ENCODE data around the gene MTIF2. TPM values are rescaled to one million over a fixed set of nuclear protein-coding genes. Genes with fewer than 3 reads are reported as not detected.

Gene MTIF2
- total RNA-seq, 1 experiment from 2014 or later: 43.9 TPM

DNA sequence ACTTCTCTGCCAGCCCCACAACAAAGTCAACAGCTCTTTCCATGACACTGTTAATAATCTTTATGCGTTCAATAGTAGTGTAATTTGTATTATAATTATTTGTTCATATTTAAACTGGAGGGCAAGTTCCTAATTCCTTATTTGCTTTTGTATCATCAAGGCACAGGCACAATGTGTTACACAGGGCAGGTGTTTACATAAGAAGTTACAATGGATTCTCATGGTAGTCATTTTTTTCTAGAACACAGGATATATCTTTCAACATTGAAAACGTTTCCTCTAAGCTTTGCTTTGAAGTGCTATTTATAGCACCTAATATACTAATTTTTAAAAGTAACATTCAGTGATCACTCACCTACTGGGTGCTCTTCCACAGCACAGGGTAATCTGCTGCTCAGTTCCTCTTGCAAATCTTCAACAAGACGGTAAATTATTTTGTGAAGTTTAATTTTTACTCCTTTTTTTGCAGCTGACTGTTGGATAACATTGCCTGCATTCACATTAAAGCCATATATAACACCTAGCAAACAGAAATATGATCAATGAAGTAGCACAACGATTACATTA lies 29.3 kb downstream of the MTIF2 start:
- TF ChIP-seq NR1H2 (CRISPR knock-in tag; IDR thresholded peaks at IDR 0.05) (no peak), EMX1 (CRISPR knock-in tag; IDR thresholded peaks at IDR 0.05) (no peak)
- TF ChIP-seq, protein P1, sequence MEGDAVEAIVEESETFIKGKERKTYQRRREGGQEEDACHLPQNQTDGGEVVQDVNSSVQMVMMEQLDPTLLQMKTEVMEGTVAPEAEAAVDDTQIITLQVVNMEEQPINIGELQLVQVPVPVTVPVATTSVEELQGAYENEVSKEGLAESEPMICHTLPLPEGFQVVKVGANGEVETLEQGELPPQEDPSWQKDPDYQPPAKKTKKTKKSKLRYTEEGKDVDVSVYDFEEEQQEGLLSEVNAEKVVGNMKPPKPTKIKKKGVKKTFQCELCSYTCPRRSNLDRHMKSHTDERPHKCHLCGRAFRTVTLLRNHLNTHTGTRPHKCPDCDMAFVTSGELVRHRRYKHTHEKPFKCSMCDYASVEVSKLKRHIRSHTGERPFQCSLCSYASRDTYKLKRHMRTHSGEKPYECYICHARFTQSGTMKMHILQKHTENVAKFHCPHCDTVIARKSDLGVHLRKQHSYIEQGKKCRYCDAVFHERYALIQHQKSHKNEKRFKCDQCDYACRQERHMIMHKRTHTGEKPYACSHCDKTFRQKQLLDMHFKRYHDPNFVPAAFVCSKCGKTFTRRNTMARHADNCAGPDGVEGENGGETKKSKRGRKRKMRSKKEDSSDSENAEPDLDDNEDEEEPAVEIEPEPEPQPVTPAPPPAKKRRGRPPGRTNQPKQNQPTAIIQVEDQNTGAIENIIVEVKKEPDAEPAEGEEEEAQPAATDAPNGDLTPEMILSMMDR (IDR thresholded peaks at IDR 0.05): no peak
- TF ChIP-seq, protein P2, sequence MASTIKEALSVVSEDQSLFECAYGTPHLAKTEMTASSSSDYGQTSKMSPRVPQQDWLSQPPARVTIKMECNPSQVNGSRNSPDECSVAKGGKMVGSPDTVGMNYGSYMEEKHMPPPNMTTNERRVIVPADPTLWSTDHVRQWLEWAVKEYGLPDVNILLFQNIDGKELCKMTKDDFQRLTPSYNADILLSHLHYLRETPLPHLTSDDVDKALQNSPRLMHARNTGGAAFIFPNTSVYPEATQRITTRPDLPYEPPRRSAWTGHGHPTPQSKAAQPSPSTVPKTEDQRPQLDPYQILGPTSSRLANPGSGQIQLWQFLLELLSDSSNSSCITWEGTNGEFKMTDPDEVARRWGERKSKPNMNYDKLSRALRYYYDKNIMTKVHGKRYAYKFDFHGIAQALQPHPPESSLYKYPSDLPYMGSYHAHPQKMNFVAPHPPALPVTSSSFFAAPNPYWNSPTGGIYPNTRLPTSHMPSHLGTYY (CRISPR knock-in tag; IDR thresholded peaks at IDR 0.05): no peak
- TF ChIP-seq, protein P3, sequence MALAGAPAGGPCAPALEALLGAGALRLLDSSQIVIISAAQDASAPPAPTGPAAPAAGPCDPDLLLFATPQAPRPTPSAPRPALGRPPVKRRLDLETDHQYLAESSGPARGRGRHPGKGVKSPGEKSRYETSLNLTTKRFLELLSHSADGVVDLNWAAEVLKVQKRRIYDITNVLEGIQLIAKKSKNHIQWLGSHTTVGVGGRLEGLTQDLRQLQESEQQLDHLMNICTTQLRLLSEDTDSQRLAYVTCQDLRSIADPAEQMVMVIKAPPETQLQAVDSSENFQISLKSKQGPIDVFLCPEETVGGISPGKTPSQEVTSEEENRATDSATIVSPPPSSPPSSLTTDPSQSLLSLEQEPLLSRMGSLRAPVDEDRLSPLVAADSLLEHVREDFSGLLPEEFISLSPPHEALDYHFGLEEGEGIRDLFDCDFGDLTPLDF (CRISPR knock-in tag; IDR thresholded peaks at IDR 0.05): no peak
- no peak for DNase-seq (ENCODE audit: low spot score)
- H3K27ac Mint-ChIP-seq: no peak overlapping the region
- ChIA-PET CTCF (no interaction called here), POLR2A (no interaction called here)
- no peaks in the 10 kb centered on the region for H3K9me3 Mint-ChIP-seq
- H3K4me1 Mint-ChIP-seq: no peaks in the 10 kb centered on the region; the same call in 1 of the 2 replicates
- ATAC-seq: no peak
- peaks cover 34% of the 10 kb centered on the region for H3K36me3 Mint-ChIP-seq
- H3K27me3 Mint-ChIP-seq (ENCODE audit: low read depth): no peaks in the 10 kb centered on the region
- no peak overlapping the region for H3K4me3 Mint-ChIP-seq

DNA sequence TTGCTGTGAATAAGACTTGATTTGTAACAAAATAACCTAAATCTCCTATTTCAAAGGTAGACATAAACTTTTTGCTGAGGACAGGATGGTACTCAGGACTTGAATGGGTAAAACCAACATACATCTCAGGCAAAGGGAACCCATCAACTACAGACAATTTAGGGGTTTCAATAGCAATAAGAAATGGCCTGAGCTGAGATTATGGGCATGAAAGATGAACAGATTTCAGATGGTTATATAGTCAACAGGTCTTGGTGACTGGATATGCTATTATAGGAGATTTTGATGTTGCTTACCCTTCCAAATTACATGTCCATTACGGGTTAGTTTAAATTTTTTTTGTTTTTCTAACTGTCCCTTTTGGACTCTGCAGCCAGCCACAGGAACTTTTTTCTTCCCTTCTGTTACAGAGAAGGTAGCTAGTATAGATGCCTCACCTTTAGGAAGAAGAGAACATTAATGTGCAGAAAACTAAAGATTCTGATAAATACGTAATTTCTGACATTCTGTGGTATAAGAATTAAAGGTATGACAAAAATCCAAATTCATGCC lies 32.0 kb downstream of the MTIF2 start:
- Mint-ChIP-seq H3K9me3 (no peaks in the 10 kb centered on the region), H3K4me1 (peaks cover 15% of the 10 kb centered on the region), H3K36me3 (peaks cover 45% of the 10 kb centered on the region), H3K27me3 (ENCODE audit: low read depth) (no peaks in the 10 kb centered on the region), H3K4me3 (no peak overlapping the region), H3K27ac (no peak overlapping the region)
- ATAC-seq: no peak
- CTCF ChIA-PET: no interaction called here
- POLR2A ChIA-PET: interaction anchor here (0.8 kb wide), 1 partner anchor 155 kb away, joined by 8 read pairs; no protein-coding TSS in a partner anchor
- no peak for DNase-seq (ENCODE audit: low spot score)
- TF ChIP-seq, protein P4, sequence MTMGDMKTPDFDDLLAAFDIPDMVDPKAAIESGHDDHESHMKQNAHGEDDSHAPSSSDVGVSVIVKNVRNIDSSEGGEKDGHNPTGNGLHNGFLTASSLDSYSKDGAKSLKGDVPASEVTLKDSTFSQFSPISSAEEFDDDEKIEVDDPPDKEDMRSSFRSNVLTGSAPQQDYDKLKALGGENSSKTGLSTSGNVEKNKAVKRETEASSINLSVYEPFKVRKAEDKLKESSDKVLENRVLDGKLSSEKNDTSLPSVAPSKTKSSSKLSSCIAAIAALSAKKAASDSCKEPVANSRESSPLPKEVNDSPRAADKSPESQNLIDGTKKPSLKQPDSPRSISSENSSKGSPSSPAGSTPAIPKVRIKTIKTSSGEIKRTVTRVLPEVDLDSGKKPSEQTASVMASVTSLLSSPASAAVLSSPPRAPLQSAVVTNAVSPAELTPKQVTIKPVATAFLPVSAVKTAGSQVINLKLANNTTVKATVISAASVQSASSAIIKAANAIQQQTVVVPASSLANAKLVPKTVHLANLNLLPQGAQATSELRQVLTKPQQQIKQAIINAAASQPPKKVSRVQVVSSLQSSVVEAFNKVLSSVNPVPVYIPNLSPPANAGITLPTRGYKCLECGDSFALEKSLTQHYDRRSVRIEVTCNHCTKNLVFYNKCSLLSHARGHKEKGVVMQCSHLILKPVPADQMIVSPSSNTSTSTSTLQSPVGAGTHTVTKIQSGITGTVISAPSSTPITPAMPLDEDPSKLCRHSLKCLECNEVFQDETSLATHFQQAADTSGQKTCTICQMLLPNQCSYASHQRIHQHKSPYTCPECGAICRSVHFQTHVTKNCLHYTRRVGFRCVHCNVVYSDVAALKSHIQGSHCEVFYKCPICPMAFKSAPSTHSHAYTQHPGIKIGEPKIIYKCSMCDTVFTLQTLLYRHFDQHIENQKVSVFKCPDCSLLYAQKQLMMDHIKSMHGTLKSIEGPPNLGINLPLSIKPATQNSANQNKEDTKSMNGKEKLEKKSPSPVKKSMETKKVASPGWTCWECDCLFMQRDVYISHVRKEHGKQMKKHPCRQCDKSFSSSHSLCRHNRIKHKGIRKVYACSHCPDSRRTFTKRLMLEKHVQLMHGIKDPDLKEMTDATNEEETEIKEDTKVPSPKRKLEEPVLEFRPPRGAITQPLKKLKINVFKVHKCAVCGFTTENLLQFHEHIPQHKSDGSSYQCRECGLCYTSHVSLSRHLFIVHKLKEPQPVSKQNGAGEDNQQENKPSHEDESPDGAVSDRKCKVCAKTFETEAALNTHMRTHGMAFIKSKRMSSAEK (CRISPR knock-in tag; IDR thresholded peaks at IDR 0.05; ENCODE audit: borderline replicate concordance): peak; percentile 36; the same call in 1 of the 2 replicates
- TF ChIP-seq TEAD1 (CRISPR knock-in tag; IDR thresholded peaks at IDR 0.05): no peak
- TF ChIP-seq CREM (CRISPR knock-in tag; IDR thresholded peaks at IDR 0.05): no peak
- no peak for TF ChIP-seq KAT7 (CRISPR knock-in tag; IDR thresholded peaks at IDR 0.05; ENCODE audit: borderline replicate concordance)
- no peak for TF ChIP-seq NFE2L1 (CRISPR knock-in tag; IDR thresholded peaks at IDR 0.05)
- no peak for TF ChIP-seq ZNF396 (CRISPR knock-in tag; IDR thresholded peaks at IDR 0.05; ENCODE audit: borderline replicate concordance)
- TF ChIP-seq CBFB (CRISPR knock-in tag; IDR thresholded peaks at IDR 0.05; ENCODE audit: low read depth): no peak
- TF ChIP-seq, protein P5, sequence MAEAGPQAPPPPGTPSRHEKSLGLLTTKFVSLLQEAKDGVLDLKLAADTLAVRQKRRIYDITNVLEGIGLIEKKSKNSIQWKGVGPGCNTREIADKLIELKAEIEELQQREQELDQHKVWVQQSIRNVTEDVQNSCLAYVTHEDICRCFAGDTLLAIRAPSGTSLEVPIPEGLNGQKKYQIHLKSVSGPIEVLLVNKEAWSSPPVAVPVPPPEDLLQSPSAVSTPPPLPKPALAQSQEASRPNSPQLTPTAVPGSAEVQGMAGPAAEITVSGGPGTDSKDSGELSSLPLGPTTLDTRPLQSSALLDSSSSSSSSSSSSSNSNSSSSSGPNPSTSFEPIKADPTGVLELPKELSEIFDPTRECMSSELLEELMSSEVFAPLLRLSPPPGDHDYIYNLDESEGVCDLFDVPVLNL (CRISPR knock-in tag; IDR thresholded peaks at IDR 0.05; ENCODE audit: borderline replicate concordance, low read depth): no peak
- TF ChIP-seq, protein P6, sequence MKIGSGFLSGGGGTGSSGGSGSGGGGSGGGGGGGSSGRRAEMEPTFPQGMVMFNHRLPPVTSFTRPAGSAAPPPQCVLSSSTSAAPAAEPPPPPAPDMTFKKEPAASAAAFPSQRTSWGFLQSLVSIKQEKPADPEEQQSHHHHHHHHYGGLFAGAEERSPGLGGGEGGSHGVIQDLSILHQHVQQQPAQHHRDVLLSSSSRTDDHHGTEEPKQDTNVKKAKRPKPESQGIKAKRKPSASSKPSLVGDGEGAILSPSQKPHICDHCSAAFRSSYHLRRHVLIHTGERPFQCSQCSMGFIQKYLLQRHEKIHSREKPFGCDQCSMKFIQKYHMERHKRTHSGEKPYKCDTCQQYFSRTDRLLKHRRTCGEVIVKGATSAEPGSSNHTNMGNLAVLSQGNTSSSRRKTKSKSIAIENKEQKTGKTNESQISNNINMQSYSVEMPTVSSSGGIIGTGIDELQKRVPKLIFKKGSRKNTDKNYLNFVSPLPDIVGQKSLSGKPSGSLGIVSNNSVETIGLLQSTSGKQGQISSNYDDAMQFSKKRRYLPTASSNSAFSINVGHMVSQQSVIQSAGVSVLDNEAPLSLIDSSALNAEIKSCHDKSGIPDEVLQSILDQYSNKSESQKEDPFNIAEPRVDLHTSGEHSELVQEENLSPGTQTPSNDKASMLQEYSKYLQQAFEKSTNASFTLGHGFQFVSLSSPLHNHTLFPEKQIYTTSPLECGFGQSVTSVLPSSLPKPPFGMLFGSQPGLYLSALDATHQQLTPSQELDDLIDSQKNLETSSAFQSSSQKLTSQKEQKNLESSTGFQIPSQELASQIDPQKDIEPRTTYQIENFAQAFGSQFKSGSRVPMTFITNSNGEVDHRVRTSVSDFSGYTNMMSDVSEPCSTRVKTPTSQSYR (CRISPR knock-in tag; IDR thresholded peaks at IDR 0.05): no peak
- TF ChIP-seq, protein P7, sequence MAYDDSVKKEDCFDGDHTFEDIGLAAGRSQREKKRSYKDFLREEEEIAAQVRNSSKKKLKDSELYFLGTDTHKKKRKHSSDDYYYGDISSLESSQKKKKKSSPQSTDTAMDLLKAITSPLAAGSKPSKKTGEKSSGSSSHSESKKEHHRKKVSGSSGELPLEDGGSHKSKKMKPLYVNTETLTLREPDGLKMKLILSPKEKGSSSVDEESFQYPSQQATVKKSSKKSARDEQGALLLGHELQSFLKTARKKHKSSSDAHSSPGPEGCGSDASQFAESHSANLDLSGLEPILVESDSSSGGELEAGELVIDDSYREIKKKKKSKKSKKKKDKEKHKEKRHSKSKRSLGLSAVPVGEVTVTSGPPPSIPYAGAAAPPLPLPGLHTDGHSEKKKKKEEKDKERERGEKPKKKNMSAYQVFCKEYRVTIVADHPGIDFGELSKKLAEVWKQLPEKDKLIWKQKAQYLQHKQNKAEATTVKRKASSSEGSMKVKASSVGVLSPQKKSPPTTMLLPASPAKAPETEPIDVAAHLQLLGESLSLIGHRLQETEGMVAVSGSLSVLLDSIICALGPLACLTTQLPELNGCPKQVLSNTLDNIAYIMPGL (CRISPR knock-in tag; IDR thresholded peaks at IDR 0.05): no peak
- no peak for TF ChIP-seq TP53 (CRISPR knock-in tag; IDR thresholded peaks at IDR 0.05)
- TF ChIP-seq EMX1 (CRISPR knock-in tag; IDR thresholded peaks at IDR 0.05): peak; percentile 68; the same call in 1 of the 2 replicates
- TF ChIP-seq ZNF232 (CRISPR knock-in tag; IDR thresholded peaks at IDR 0.05): no peak
- TF ChIP-seq, protein P8, sequence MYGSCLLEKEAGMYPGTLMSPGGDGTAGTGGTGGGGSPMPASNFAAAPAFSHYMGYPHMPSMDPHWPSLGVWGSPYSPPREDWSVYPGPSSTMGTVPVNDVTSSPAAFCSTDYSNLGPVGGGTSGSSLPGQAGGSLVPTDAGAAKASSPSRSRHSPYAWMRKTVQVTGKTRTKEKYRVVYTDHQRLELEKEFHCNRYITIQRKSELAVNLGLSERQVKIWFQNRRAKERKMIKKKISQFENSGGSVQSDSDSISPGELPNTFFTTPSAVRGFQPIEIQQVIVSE (CRISPR knock-in tag; IDR thresholded peaks at IDR 0.05; ENCODE audit: borderline replicate concordance): no peak
- TF ChIP-seq TCF7 (CRISPR knock-in tag; IDR thresholded peaks at IDR 0.05; ENCODE audit: low read depth): no peak

All from WTC11 (cell line).